Omental fat pad (tissue), 4 donors: ENCODE data around the gene DLGAP1. TPM values are rescaled to one million over a fixed set of nuclear protein-coding genes. Genes with fewer than 3 reads are reported as not detected.

Experiments
- ATAC-seq: fragments of 150-250 bp; one replicate; pipeline ENCODE4 v1.9.1; 2016; ENCODE audit warnings: mild to moderate bottlenecking, moderate library complexity; ENCODE audit not compliant: low FRiP score
- DNase-seq: peaks from one replicate; pipeline ENCODE4 v3.0.0-alpha.2; 2019; ENCODE audit warnings: low spot score
- CTCF ChIP-seq, 3 donors: fragments of 450-650 bp; IDR thresholded peaks; one replicate each; pipeline ENCODE4 v1.5.1; 2016 to 2017; ENCODE audit warnings: antibody characterized with exemption in 3 of 3, mild to moderate bottlenecking in 3 of 3, moderate library complexity in 2 of 3
- total RNA-seq, 4 donors: library from RNA; depleted of rRNA; stranded (reverse); fragments of >200 nt; gene quantifications; one replicate each; pipeline ENCODE4 v1.1.0, GENCODE V29; 2016

DLGAP1 gene
- total RNA-seq, 4 donors from 2014 or later = 1.5 to 8.0 (median 5.4) TPM

DNA sequence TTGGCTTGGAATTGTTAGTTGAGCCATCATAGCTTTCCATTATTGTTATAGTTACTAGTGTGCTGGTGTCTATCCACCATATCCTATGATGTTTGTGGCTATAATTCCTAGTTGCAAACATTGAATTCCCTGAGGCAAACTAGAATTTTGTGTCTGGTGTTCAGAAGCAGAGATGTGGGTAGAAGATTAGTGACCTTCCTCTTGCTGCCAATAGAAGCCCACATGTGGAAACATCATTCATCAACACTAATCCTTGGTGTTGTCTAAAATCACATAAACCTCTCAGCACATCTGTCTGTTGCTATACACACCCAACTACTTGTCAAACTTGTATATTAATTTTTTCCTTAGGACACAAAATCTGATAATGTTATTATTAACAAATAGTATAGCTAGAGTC, 631.0 kb downstream of the DLGAP1 start:
- TF ChIP-seq CTCF (IDR thresholded peaks at IDR 0.05) = no peak
- no peak for DNase-seq
- no peak for ATAC-seq

GRCh38 chr18:3823073-3823472, 632.0 kb downstream of the DLGAP1 start:
- DNase-seq (no peak), ATAC-seq (no peak)
- TF ChIP-seq CTCF (IDR thresholded peaks at IDR 0.05) = no peak

DNA sequence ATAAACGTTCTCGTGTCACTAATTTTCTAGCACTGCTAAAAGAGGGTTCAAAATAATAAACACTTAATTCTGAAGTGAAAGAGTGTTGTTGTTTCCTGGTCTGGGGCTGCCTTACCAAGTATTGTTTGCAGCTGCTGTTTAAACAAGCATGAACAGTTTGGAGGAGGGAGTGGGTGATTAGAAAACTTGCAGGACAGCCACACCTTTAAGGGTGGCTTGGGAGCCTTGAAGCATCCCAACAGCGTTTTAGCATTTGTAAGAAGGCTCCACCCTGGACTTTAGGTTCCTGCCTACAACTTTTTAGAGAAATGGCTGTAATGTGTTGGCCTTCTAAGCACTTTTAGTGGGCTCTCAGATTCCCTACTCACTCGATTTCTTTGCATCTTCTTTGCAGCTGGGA, 633.6 kb downstream of the DLGAP1 start:
- ATAC-seq (no peak), DNase-seq (no peak)
- TF ChIP-seq CTCF (IDR thresholded peaks at IDR 0.05) = no peak

GRCh38 chr18:3819961-3820360, 635.1 kb downstream of the DLGAP1 start:
- ATAC-seq (no peak), DNase-seq (no peak)
- TF ChIP-seq CTCF (IDR thresholded peaks at IDR 0.05) = no peak

- DNase-seq (no peak), ATAC-seq (peak; percentile 100)
- TF ChIP-seq CTCF (IDR thresholded peaks at IDR 0.05) = no peak
These were observed 638.3 kb downstream of the DLGAP1 start for GRCh38 chr18:3816610-3817363.

- DNase-seq (no peak), ATAC-seq (no peak)
- no peak for TF ChIP-seq CTCF (IDR thresholded peaks at IDR 0.05)
These were observed 639.1 kb downstream of the DLGAP1 start for GRCh38 chr18:3815991-3816390.

- TF ChIP-seq CTCF (IDR thresholded peaks at IDR 0.05) = no peak
- no peak for ATAC-seq
These were observed 640.3 kb downstream of the DLGAP1 start for GRCh38 chr18:3814816-3815215.

More at GRCh38 chr18:3814816-3815215, 640.3 kb downstream of the DLGAP1 start:
- no peak for DNase-seq
